Measurements from ENCODE around the gene NBEA.
"Not testable (repeated sequence)": the region's sequence is repeated elsewhere in the genome, so short reads cannot be mapped to it uniquely, and the experiment has no call there.

NBEA gene

DNA sequence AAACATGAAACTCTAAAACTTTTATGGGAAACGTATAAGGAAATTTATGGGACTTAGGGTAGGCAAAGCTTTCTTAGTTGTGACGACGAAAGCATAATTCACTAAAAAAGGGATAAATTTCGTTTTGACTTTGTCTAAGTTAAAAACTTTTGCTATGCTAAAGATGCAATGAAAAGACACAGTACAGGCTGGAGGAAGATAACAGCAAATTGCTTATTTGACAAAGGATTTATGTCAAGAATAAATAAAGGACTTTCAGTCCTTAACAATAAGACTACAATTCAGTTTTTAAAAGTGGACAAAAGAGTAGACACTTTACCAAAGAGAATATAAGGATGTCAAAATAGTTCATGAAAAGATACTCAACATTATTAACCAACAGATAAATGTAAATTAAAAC lies 150.2 kb downstream of the NBEA start:
- DNase-seq = no peak

DNA sequence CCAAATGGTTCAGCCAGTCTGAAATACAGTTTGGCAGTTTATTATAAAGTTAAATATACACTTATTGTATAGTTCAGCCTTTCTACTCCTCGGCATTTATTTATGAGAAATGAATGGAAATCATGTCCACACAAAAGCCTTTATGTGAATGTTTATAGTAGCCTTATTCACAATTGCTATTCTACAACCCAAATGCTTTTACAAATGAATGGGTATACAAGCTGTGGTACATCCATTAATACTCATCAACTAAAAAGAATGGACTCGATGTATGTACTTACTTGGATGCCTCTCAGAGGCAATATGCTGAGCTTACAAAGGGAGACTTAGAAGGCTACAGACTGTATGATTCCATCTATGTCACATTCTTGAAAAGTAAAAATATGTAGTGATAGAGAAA lies 150.7 kb downstream of the NBEA start:
- no peak for DNase-seq

DNA sequence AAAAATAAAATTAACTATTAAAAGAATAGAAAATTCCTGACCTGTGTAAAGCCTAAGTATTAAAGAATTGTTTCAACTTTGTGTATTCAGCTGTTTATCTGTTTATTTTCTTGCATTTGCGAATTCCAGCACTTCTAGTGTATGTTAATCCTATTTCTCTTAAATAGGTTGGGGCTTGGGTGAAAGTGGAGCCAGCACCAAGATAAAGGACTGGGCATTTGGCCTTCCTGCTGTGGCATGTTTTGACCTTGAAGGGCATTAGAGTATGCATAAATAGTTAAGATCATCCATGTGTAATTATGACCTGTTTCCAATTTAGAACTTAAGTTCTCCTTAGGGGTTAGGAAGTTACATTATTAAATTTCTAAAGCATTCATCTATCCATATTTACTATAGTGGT lies 151.3 kb downstream of the NBEA start:
- no peak for DNase-seq

DNA sequence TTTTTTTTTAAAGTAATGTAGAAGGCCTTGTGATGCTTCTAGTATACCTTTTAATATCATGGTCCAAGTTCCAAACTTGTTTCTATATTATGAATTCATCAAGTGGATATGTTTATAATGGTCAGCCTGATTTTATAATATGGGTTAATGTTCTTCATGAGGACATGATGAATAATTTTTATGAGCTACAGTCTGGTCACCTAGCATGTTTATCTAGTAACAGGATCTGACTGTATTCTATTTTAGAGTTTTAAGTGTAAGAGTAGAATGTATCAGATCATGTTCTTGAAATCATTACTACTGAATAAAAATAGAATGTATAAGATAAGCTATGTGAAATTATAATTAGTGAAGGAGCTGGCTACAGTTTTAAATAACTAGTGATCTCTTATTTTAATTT lies 164.7 kb downstream of the NBEA start:
- DNase-seq = not testable (repeated sequence)

DNA sequence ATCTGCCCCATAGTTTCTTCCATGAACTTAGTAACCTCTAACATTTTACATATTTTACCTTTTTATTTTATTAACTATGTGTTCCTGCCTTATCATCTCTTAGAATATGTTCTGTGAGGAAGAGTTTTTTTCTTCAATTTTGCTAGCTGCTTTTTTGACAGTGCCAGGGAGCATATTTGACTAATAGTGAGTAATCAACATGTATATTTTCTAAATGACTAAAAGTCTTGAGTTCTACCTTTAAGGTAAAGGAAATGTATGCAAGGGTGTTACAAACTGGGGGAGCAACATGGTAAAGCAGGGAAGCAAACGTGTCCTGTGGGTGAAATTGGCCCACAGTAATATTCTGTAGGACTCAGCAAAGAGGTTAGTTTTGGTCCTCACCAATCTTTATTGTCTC lies 165.5 kb downstream of the NBEA start:
- no peak for DNase-seq

DNA sequence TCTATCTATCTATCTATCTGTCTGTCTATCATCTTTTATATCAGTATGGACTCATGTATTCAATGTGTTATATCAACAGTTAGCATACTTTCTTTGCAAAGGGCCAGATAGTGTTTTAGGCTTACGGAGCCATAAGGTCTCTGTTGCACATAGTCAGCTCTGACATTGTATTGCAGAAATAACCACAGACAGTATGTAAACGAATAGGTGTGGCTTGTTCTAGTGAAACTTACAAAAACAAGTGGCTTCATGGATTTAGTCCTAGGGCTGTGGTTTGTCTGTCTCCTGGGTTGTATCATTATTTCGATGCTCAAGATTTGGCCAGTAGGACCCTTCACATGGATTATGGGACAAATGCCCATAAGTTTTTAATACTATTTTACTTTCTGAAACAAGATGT lies 171.5 kb downstream of the NBEA start:
- DNase-seq = not testable (repeated sequence)

DNA sequence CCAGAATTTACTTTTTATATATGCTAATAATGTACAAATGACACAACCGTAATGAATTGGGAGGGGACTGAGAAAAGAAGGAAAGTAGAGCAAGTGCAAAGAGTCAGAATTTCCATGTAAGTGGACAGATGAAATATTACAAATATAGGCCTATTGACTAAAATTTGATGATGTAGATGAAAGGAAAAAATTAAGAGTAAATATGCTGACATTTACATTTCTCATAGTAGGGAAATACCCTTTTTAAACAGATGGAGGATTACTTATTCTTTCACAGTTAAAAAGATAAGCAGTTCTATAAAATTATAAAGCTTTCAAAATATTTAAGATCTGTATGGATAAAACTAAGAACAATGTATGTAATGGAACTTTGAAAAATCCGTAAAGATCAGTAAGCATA lies 185.4 kb downstream of the NBEA start:
- no peak for DNase-seq

DNA sequence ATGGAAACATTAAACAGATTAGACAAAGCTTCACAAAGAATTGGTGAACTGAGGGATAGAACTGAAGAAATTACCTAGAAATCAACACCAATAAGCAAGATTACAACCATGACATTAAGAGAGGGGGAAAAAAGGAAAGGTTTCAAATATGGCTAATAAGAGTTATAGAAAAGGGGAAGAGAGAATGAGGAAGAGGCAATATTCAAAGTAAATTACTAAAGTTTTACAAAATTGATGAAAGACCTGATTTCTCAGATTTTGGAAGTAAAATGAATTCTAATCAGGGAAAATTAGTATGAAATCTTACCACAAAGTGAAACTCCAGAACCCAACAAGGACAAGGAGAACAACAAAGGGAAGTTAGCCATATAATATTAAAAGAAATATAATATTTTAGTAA lies 187.4 kb downstream of the NBEA start:
- DNase-seq = no peak

DNA sequence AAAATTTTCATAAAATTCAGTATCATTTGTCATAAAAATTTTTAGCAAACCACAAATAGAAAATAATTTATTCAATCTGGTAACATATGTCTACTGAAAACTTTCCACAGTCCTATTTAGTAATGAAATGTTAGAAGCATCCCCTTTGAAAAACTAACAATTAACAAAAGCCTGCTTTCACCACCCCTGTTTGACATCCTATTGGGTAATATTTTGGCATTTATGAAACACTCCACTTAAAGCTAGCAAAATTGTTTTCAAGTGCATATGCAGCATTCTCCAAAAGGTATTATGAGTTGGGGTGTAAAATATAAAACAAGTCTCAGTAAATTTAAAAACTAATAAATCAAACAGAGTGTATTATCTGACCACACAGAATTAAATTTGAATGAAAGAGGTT lies 189.4 kb downstream of the NBEA start:
- DNase-seq = no peak

DNA sequence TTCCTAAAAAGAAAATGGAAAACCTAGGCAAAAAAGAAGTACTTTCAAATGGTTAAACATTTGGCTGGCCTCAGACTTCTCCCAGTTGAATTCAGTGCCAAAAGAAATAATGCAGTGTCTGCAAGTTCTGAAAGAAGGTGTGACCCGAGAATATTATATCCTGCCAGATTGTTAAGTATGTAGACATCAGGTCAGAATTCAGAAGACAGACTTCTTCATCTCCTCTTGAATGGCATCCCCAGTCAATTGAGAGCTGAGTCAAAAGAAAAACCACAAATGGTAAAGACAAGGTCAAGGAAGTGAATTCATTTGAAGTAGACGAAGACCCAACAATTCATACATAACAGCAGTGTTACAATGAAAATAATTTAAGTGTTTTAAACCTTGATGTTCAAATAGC lies 194.5 kb downstream of the NBEA start:
- no peak for DNase-seq

DNA sequence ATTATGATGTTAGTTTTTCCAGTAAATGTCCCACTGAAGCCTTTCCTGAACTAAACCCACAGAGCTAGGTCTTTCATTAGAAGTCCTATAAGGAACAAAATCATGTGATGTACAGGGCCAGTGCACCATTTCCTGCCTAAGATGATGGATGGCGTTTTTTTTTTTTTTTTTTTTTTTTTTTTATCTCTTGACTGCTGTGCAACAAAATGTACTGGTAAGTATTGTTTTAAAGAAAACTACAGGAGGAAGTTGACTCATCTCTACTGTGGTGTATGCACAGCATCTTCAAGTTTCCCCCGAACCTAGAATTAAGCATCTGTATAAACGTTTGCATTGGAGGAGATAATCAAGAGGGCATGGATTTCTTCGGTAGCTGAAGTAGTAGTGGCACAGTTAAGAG lies 197.5 kb downstream of the NBEA start:
- DNase-seq = peak; percentile 43

DNA sequence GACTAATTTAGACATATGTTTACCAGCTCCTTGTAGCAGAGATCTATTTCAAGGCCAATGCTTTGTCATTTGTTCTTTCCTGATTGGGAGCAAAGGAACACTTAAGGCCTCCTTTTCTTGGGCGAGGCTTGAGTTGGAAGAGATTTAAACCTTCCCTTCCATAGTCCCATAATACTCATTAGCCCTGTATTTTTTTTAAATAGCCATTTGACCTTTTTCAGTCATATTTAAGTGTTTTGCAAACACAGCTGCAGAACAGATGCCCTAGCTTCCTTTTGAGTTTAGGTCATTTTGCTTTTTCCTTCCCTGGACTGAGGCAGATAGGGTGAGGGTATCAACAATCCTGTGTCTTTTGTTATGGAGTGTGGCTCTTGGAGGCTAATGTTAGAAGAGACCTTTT lies 198.3 kb downstream of the NBEA start:
- peak; percentile 4 for DNase-seq

DNA sequence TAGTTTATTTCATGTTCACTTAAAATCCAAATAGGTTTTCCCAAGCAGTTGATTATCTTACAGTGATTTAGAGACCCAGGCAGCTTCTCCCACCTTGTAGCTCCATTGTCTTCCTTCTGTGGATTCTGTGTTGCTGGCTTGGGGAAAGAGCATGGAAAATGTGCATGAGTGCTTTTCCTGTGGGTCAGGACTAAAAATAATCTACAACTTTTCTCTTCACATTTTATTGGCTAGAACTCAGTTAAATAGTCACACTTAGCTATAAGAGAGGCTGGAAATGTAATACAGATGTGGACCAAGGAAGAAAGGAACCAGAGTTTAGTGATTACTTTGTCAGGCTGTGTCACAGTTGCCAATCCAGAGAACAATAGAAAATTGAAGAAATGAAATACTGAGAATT lies 198.8 kb downstream of the NBEA start:
- no peak for DNase-seq

DNA sequence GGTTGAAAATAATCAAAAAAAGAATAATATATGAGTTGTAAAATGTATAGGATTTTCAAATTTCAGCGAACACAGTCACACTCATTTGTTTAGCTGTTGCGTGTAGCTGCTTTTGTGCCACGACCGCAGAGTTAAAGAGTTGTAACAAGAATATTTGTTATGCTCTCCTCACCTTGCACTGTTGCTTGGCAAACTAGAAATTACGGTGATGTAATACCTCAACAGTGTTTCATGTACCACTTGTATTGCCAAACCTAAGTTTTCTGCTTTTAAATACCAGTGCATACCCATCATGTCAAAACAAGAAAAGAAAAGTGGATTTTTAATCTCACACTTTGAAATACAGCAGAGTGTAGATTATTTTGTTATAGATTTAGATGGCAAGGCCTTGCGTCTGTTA lies 201.1 kb downstream of the NBEA start:
- DNase-seq = no peak

DNA sequence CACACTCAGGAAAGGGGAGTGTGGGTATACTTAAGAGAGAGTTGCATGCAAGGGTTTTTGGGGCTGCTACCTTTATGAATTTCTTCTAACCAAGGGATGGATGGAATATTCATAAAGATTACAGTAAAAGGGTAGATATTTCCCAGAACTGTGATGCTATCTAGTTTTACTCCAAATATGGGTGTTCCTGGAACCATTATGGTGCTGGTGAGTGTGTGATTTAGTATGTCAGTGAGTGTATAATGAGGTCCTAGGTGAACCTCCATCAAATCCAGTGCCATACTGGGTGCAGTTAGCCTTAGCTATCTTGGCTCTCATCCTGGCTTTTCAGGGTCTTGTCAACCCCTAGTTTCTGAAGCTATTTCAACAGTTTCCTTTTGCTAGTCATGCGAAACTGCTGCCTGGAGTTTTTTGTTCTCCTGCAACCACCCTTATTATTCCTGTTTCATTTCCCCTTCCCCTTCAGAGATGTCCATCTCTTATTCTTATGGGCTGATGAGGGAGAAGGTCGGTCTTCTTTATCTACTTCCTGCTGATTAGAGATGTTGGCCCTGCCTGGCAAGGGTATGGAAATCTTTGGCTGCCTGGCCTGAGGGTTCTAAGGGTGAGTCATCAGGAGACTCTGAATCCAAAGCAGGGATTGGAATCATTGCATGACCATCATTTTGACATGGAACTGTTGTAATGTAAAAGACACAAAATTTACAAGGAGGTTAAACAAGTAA lies 202.3 kb downstream of the NBEA start:
- DNase-seq = peak; percentile 62

DNA sequence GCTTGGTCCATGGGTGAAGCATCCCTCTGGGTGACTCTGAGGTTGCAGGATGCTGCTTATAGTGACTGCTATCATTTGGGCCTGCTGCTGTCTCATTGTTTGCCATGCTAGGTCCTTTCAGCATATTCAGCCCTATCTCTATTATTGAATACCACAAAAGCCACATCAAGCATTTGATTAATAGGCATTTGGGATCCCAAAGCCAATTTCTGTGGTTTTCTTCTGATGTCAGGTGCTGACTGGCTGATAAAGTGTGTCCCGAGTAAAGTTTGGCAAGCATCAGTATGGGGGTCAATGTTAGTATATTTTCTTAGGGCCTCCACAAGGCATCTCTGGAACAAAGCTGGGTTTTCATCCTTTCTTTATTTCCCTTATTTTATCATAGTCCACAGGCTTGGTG lies 204.6 kb downstream of the NBEA start:
- DNase-seq = no peak

DNA sequence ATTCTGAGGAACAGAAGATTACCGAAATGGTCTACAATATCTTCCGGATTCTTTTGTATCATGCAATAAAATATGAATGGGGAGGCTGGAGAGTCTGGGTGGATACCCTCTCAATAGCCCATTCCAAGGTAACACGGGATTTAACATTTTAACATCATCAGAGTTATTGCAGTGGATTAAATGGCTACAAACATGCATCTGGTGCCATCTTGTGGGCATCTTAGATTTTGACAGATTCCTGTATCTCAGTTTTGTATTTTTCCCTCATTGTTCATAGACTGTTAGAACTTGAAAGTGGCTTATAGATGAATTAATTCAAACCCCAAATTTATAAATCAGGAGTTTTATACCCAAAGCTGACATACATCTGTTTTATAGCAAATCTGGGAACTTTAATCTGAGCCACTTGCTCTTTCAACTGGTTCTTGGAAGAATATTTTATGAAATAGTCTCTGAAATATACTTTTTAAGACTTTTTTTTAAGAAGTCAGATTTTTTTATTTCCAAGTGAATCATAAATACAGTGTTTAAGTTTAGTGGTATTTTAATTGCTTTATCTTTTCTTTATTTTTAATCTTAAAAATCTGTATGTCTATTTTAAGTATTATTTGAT lies 215.2 kb downstream of the NBEA start:
- DNase-seq = peak; percentile 55

DNA sequence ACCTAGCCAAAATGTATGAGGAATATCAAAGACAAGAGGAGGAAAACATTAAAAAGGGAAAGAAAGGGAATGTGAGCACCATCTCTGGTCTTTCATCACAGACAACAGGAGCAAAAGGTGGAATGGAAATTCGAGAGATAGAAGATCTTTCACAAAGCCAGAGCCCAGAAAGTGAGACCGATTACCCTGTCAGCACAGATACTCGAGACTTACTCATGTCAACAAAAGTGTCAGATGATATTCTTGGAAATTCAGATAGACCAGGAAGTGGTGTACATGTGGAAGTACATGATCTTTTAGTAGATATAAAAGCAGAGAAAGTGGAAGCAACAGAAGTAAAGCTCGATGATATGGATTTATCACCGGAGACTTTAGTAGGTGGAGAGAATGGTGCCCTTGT lies 217.0 kb downstream of the NBEA start:
- no peak for DNase-seq

DNA sequence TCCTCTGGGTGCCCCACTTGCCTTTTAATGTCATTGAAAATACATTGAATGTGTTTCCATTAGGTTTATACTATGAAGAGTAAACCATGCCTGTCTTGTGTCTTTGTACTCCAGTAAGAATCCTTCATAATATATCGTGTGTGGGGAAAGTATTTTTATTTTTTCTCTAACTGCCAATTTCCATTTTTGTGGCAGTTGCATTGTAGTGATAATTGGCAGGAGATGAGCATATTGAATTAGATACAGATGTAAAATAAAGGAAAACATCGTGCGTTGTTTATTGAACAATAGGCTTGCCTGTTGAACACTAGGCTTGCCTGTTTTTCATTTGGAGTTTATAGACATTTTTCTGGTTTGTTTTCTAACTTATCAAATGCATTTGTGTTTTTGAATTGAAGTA lies 218.8 kb downstream of the NBEA start:
- DNase-seq = no peak

DNA sequence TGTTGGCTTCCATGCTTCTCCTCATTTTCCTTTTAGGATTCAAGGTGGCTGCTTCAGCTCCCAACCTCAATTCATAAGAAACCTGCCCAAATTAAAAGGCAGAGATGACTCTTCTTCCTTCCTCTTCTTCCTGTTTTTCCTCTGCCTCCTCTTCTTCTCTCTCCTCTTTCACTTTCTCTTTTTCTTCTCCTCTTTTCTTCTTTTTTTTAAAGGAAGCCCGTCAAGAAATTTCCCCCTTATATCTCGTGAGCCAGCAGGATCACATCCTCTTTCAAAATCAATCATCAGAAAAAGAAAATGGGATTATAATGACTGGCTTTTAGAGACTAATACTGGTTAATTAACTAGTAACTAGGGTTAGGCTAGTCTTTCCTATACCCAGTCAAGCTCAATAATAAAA lies 220.3 kb downstream of the NBEA start:
- DNase-seq = no peak

DNA sequence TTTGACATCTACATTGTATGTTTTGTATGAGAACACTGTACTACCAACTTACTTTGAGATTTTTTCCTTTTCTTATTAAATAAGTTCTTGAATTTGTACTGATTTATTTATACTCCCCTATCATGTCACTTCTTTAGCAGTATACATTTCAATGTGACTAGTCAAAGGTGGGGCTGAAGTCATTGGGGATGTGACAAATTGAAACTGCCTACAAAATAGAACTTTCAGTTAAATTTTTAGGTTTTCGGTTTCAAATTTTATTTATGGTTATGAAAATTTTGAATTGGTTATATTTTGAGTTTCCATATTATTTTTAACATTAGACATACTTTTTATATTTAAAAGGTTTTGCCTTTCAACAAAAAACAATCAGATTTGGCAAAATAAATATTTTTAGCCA lies 221.6 kb downstream of the NBEA start:
- no peak for DNase-seq

DNA sequence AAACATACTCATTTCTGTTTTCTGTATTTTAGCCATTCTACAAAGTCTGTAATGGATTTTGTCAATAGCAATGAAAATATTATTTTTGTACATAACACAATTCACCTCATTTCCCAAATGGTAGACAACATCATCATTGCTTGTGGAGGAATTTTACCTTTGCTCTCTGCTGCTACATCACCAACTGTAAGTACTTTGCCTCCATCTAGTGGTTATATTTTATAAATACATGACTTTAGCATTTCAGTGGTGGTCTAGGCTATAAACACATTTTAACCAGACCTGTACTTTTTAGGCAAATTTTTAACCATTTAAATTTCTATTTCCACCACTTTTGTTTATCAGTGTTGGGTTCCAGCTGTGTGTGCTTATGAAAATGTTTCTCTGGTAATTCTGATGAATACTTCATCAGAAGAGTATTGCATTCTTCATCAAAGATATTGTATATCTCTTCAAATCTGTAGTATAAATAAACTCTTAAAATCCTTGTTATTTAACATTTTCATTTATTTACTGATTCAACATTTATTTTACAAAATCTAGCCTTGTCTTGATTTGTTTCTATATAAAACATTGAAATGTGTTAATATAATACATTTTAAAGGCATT lies 222.4 kb downstream of the NBEA start:
- DNase-seq = peak; percentile 28

DNA sequence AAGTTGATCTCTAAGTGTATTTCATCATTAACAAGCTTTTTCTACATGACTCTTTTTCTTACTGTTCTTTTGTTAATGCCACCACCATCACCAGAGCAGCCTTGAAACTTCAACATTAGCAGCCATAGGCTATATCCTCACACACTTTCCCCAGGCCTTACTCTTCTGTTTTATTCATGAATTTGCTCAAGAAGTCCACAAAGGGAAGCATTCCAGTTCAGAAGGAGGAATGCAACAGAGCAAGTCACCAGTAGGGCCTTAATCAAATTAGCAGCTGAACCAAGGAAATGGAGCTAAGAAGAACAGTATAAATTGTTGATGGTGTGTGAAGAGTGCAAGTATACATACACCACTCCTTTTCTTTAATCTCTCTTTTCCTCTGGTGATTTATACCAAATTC lies 223.1 kb downstream of the NBEA start:
- DNase-seq = no peak

DNA sequence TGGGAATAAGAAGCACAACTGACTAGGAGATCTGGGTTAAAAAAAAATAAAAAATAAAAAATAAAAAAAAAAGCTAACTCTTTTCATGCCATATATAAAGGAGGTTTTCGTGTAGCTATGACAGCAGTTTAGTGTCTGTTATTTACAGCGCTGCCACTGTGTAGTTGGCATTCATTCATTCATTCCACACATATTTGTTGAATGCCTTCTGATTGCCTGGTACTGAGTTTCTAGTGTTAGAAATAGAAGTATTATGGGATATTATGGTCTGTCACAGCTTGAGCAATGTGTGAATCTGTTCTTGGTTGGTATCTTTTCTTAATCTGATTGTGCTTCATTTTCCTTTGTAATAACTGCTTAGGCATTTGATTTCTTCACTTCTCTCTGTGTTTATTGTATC lies 237.4 kb downstream of the NBEA start:
- peak; percentile 71 for DNase-seq
